HuH-7.5 (cell line): ENCODE data around the gene DLEC1.
"Not testable (repeated sequence)": the region's sequence is repeated elsewhere in the genome, so short reads cannot be mapped to it uniquely, and the experiment has no call there.

ENCODE experiments used
- DNase-seq: peaks from one replicate; pipeline ENCODE4 v3.0.0; 2011; ENCODE audit warnings: low spot score

DLEC1 gene

DNA sequence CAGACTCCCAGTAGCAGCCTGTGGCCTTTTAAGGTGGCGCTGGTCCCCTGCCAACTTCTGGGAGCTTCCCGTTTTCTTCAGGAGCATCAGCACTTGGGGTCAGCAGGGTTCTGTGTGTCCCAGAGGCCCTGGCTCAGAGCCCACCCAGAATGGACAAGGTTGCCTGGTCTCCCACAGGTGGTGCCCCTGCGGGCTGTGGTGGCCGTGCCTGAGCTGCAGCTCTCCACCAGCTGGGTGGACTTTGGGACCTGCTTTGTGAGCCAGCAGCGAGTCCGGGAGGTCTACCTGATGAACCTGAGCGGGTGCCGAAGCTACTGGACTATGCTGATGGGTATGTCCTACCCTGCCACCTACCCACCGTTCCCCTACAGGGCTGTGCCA, 82.4 kb downstream of the DLEC1 start:
- DNase-seq, result no peak

- no peak for DNase-seq
These were observed 82.9 kb downstream of the DLEC1 start for GRCh38 chr3:38121832-38122461.

GRCh38 chr3:38122712-38123290, 83.8 kb downstream of the DLEC1 start:
- no peak for DNase-seq

- DNase-seq, result no peak
These were observed 85.5 kb downstream of the DLEC1 start for GRCh38 chr3:38124324-38125122.

- DNase-seq, result no peak
These were observed 86.5 kb downstream of the DLEC1 start for GRCh38 chr3:38125305-38126120.

DNA sequence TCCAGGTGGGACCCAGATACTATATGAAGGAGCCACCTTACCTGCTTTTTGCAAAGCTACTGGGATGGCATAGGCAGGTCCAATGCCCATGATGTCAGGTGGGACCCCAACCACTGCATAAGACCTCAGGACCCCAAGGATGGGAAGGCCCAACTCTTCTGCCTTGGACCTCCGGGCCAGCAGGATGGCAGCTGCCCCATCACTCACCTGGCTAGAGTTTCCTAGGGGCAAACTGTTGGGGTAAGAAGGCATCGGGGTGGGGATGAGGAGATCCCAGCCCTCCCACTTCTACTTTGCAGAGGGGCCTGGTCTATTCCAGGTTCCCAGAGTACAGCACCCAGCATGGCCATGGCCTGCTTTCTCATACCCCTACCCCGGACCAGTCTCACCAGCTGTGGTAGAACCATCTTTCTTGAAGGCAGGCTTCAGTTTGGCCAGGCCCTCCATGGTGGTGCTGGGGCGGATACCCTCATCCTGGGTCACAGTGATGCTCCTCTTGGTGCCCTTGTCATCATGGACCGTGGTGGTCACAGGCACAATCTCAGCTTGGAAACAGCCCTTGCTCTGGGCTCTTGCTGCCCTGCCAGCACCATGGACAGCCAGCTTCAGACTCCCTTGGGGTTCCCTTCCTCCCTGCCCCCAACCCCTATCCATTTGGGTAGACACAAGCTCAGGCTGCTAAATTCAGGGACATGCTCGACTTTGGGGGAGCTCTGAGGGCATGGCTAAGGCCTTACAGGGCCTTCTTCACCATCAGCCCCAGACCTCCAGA, 87.3 kb downstream of the DLEC1 start:
- no peak for DNase-seq

GRCh38 chr3:38127611-38128302, 88.7 kb downstream of the DLEC1 start:
- no peak for DNase-seq

- DNase-seq, result no peak
These were observed 89.3 kb downstream of the DLEC1 start for GRCh38 chr3:38128303-38128655.

DNA sequence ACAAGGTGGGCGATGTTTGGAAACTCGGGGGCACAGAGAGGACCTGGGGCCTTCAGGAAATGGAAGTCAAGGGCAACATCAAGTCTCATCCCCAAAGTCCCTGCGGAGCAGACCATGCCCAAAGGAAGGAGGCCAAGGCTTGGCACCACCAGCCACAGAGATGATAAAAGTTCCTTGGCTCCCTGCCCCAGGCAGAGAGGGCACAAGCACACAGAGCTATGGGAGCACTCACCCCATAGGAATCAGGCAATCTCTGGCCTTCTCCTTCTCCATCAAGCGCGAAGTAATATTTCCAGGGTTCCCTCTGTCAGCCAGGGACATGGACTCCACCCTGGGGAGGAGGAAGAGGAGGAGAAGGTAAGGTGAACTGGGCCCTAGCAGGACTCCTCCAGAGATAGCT, 90.0 kb downstream of the DLEC1 start:
- DNase-seq, result no peak

GRCh38 chr3:38130631-38131065, 91.6 kb downstream of the DLEC1 start:
- no peak for DNase-seq

DNA sequence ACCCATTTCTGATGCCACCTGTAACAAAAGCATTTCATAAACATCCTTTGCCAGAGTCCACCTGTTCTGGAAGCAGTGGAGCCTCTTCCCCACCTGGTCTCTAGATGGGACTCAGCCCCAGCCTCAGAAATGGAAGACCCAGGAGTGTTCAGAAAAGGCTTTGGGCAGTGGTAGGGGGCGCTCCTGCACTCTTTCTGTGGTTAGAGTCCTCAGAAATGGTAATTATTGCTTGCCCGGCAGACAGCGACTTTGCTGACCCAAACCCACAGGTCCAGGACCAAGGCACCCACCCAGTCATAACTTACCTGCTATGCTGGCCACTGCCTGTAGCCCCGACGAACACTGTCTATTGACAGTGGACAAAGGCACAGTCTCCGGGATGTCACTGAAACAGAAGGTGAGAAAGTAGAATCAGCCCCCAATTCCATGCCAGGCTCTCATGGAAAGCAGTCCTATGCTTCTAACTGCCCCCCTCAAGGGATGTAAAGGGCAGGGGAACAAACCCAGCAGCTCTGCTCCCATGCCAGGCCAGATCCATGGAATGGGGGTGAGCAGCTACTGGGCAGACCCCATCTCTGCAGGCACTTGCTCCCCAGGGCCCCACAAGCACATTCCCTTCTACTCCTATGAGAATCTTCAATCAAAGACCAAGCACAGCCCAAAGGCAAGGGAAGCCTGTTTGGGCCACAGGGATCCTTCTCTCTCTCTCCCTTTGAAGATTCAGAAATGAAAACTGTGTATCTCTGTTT, 92.8 kb downstream of the DLEC1 start:
- DNase-seq, result no peak

GRCh38 chr3:38133209-38133556, 94.2 kb downstream of the DLEC1 start:
- no peak for DNase-seq

GRCh38 chr3:38133557-38134405, 94.8 kb downstream of the DLEC1 start:
- no peak for DNase-seq

- not testable (repeated sequence) for DNase-seq
These were observed 95.6 kb downstream of the DLEC1 start for GRCh38 chr3:38134517-38135143.

DNA sequence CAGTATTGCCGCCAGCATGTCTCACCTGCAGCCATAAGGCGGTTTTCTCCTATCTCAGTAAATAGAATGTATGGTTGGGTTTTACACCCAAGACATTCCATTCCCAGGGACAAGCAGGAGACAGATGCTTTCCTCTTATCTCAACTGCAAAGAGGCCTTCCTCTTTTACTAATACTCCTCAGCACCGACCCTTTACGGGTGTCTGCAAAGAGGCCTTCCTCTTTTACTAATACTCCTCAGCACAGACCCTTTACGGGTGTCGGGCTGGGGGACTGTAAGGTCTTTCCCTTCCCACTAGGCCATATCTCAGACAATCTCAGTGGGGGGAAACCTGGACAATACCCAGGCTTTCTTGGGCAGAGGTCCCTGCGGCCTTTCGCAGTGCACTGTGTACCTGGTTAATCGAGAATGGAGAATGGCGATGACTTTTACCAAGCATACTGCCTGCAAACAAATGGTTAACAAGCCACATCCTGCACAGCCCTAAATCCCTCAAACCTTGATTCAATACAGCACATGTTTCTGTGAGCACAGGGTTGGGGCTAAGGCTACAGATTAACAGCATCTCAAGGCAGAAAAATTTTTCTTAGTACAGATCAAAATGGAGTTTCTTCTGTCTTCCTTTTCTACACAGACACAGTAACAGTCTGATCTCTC, 96.7 kb downstream of the DLEC1 start:
- DNase-seq, result not testable (repeated sequence)

DNA sequence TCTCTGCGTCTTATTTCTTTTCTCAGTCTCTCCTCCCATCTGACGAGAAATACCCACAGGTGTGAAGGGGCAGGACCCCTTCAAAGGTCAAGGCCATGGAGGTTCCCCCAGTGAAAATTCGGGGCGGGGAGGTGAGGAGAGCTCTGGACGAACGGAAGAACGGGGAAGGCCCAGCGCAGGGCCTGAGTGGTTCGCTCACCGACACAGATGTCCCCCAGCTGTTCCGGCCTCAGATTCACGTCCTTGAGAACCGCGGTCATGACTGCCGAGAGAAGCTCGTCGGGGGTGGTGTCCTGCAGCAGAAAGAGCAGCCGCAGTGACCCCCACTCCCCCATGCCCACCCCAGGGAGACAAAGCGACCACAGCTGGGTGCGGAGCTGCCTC, 97.4 kb downstream of the DLEC1 start:
- DNase-seq, result no peak

GRCh38 chr3:38136777-38137614, 98.0 kb downstream of the DLEC1 start, which contains the start of gene ACAA1:
TSS of gene ACAA1 (minus strand) at chr3:38137127. CDS start at chr3:38137035, 92 bp downstream.
- peak; percentile 95 for DNase-seq
